ENCODE measurements around the gene SETSIP. TPM values are rescaled to one million over a fixed set of nuclear protein-coding genes. Genes with fewer than 3 reads are reported as not detected.

The SETSIP gene
- total RNA-seq, 2 experiments from 2014 or later = not detected

GRCh38 chr1:92043621-92044020, 31.6 kb downstream of the SETSIP start:
- intact Hi-C loops (cut with DNase I, micrococcal nuclease) = no loop called here
- H3K4me1 Mint-ChIP-seq (ENCODE audit: low read depth) = no peaks in the 10 kb centered on the region
- no peak overlapping the region for H3K27ac Mint-ChIP-seq
- Histone ChIP-seq H3K4me3 (ENCODE audit: low read length) (no peak overlapping the region), H3K36me3 (ENCODE audit: insufficient read depth, low read length) (no peaks in the 10 kb centered on the region), H3K4me1 (ENCODE audit: insufficient read depth, low read length) (no peaks in the 10 kb centered on the region), H3K27me3 (ENCODE audit: control insufficient read depth in 1 of 2, insufficient read depth in 2 of 2, low read length in 2 of 2) (no peaks in the 10 kb centered on the region), H3K9me3 (ENCODE audit: control insufficient read depth in 1 of 2, insufficient read depth in 1 of 2, low read length in 2 of 2) (no peaks in the 10 kb centered on the region), H3K27ac (ENCODE audit: low read depth in 1 of 2, low read length in 2 of 2) (no peak overlapping the region)
- no peaks in the 10 kb centered on the region for H3K9me3 Mint-ChIP-seq
- POLR2A ChIA-PET = no interaction called here
- CTCF ChIA-PET = no interaction called here
- no peak for TF ChIP-seq CTCF (IDR thresholded peaks at IDR 0.05)
- no peaks in the 10 kb centered on the region for H3K36me3 Mint-ChIP-seq (ENCODE audit: low read depth)
- H3K27me3 Mint-ChIP-seq = peaks cover 5% of the 10 kb centered on the region
- ATAC-seq (ENCODE audit: poor library complexity) (no peak), DNase-seq (no peak)
- H3K4me3 Mint-ChIP-seq = no peak overlapping the region

GRCh38 chr1:92040971-92041370, 34.2 kb downstream of the SETSIP start:
- no peak for DNase-seq
- Mint-ChIP-seq H3K36me3 (ENCODE audit: low read depth) (no peaks in the 10 kb centered on the region), H3K27ac (no peak overlapping the region), H3K4me3 (no peak overlapping the region), H3K4me1 (ENCODE audit: low read depth) (no peaks in the 10 kb centered on the region), H3K27me3 (no peaks in the 10 kb centered on the region), H3K9me3 (no peaks in the 10 kb centered on the region)
- TF ChIP-seq CTCF (IDR thresholded peaks at IDR 0.05) = no peak
- H3K4me1 ChIP-seq (ENCODE audit: insufficient read depth, low read length) = no peaks in the 10 kb centered on the region
- no peaks in the 10 kb centered on the region for H3K9me3 ChIP-seq (ENCODE audit: control insufficient read depth in 1 of 2, insufficient read depth in 1 of 2, low read length in 2 of 2)
- H3K4me3 ChIP-seq (ENCODE audit: low read length) = no peak overlapping the region
- H3K36me3 ChIP-seq (ENCODE audit: insufficient read depth, low read length) = no peaks in the 10 kb centered on the region
- ChIA-PET CTCF (no interaction called here), POLR2A (no interaction called here)
- no peak for ATAC-seq (ENCODE audit: poor library complexity)
- H3K27ac ChIP-seq (ENCODE audit: low read depth in 1 of 2, low read length in 2 of 2) = no peak overlapping the region
- H3K27me3 ChIP-seq (ENCODE audit: control insufficient read depth in 1 of 2, insufficient read depth in 2 of 2, low read length in 2 of 2) = no peaks in the 10 kb centered on the region
- intact Hi-C loops (cut with DNase I, micrococcal nuclease) = no loop called here

GRCh38 chr1:92038695-92039346, 36.4 kb downstream of the SETSIP start:
- Histone ChIP-seq H3K4me1 (ENCODE audit: insufficient read depth, low read length) (no peaks in the 10 kb centered on the region), H3K4me3 (ENCODE audit: low read length) (no peak overlapping the region), H3K27me3 (ENCODE audit: control insufficient read depth in 1 of 2, insufficient read depth in 2 of 2, low read length in 2 of 2) (no peaks in the 10 kb centered on the region), H3K27ac (ENCODE audit: low read depth in 1 of 2, low read length in 2 of 2) (no peak overlapping the region), H3K36me3 (ENCODE audit: insufficient read depth, low read length) (no peaks in the 10 kb centered on the region), H3K9me3 (ENCODE audit: control insufficient read depth in 1 of 2, insufficient read depth in 1 of 2, low read length in 2 of 2) (no peaks in the 10 kb centered on the region)
- Mint-ChIP-seq H3K36me3 (ENCODE audit: low read depth) (no peaks in the 10 kb centered on the region), H3K27me3 (peaks cover 12% of the 10 kb centered on the region), H3K4me3 (no peak overlapping the region), H3K27ac (no peak overlapping the region), H3K4me1 (ENCODE audit: low read depth) (no peaks in the 10 kb centered on the region), H3K9me3 (no peaks in the 10 kb centered on the region)
- intact Hi-C loops (cut with DNase I, micrococcal nuclease) = no loop called here
- TF ChIP-seq CTCF (IDR thresholded peaks at IDR 0.05) = no peak
- ChIA-PET CTCF (interaction anchor here (1.3 kb wide), 1 partner anchor 24 kb away, joined by 3 read pairs; no protein-coding TSS in a partner anchor), POLR2A (no interaction called here)
- ATAC-seq (ENCODE audit: poor library complexity) = no peak
- DNase-seq = no peak
